Suprapubic skin (tissue), 4 donors: Measurements from ENCODE around the gene MIB1. TPM values are rescaled to one million over a fixed set of nuclear protein-coding genes. Genes with fewer than 3 reads are reported as not detected.
A peak's percentile ranks its signal among the peaks of the same experiment; 100 is the strongest.

Experiments used
- DNase-seq, 2 donors: peaks; one replicate each; pipeline ENCODE4 v3.0.0-alpha.2; 2019; ENCODE audit warnings: low spot score in 2 of 2
- H3K27ac ChIP-seq: fragments of 200-600 bp; sonication (generic); one replicate; pipeline ENCODE4 v1.5.1; 2019
- H3K27me3 ChIP-seq: fragments of 200-600 bp; sonication (generic); one replicate; pipeline ENCODE4 v1.5.1; 2019
- H3K36me3 ChIP-seq: fragments of 200-600 bp; sonication (generic); one replicate; pipeline ENCODE4 v1.5.1; 2019
- H3K4me1 ChIP-seq: fragments of 200-600 bp; sonication (generic); one replicate; pipeline ENCODE4 v1.5.1; 2019
- H3K4me3 ChIP-seq: fragments of 200-600 bp; sonication (generic); one replicate; pipeline ENCODE4 v1.5.1; 2019; ENCODE audit warnings: mild to moderate bottlenecking
- H3K9me3 ChIP-seq: fragments of 200-600 bp; sonication (generic); one replicate; pipeline ENCODE4 v1.5.1; 2019
- EP300 ChIP-seq: sonication (generic); formaldehyde crosslinking; IDR thresholded peaks from one replicate; pipeline ENCODE4 v1.6.1; 2017; ENCODE audit warnings: antibody characterized with exemption
- POLR2A ChIP-seq, 2 donors: fragments of 450-650 bp; IDR thresholded peaks; one replicate each; pipeline ENCODE4 v1.6.1; 2017; ENCODE audit warnings: antibody characterized with exemption in 2 of 2, mild to moderate bottlenecking in 2 of 2, moderate library complexity in 2 of 2
- POLR2AphosphoS5 ChIP-seq, 3 donors: sonication (generic); formaldehyde crosslinking; IDR thresholded peaks; one replicate each; pipeline ENCODE4 v1.6.1; 2017; ENCODE audit warnings: antibody characterized with exemption in 3 of 3
- WGBS: methylation state at CpG from one replicate; pipeline ENCODE4 v1.1.5; 2018; 5-methylcytosine and 5-hydroxymethylcytosine counted together
- total RNA-seq, 4 donors: library from RNA; depleted of rRNA; stranded (reverse); fragments of >200 nt; gene quantifications; one replicate each; pipeline ENCODE4 v1.1.0, GENCODE V29; 2016
- TF ChIP-seq, protein P1 (sequence below), 2 donors: fragments of 200-600 bp in 1 of 2; fragments of 450-650 bp in 1 of 2; sonication (generic) in 1 of 2; IDR thresholded peaks; one replicate each; pipeline ENCODE4 v1.5.1; 2016 to 2019; ENCODE audit warnings: antibody characterized with exemption in 2 of 2, mild to moderate bottlenecking in 1 of 2, moderate library complexity in 1 of 2

The MIB1 gene
- 10 to 100 TPM; 16.6 to 25.4 (median 24.1) TPM for total RNA-seq

DNA sequence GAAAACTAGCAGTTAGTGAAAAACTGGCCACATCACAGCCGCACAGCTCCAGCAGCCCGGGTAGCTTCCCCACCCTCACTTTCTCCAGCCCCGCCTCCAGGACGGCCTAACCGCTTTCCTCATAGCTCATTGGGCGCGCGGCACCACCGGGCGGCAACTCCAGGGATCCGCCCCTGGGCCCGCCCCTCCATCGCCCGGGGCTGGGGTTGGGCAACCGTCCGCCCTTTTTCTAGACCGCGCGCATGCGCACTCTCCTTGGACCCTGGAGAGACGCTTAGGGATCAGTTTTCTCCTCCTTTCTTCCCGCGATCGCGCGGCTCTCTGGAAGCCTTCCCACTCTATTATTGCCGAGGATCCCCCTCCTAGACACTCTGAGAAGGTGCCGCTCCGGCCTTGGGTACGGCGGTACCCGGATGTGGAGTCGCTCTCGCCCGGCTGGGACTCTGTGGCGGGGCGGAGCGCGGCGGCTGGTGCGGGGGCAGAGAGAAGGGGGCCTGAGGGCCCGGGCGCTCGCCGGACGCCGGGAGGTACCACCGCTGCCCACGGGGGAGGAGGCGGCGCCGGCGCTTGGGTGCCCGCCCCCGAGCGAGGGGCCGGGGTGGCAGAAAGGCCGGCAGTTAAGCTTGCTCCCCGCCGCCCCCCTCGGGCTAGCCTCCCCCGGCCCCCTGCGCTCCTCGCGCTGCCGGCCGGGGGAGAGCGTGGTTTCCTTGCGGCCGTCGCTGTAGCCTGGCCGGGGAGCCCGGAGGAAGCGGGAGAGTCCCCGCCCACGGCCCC lies at the start of gene MIB1:
Gene MIB1 (plus strand): TSS at position 255 of the 774 bp plus-strand sequence. CDS start 792 bp downstream, outside the sequence.
- Histone ChIP-seq H3K4me3 (peak within 1 kb of the TSS; percentile 96), H3K4me1 (peaks cover 24% of the 10 kb centered on the region), H3K9me3 (no peaks in the 10 kb centered on the region), H3K27ac (peak within 1 kb of the TSS; percentile 93), H3K36me3 (no peaks in the 10 kb centered on the region), H3K27me3 (no peaks in the 10 kb centered on the region)
- peak; percentile 98 for DNase-seq
- TF ChIP-seq, protein P1, sequence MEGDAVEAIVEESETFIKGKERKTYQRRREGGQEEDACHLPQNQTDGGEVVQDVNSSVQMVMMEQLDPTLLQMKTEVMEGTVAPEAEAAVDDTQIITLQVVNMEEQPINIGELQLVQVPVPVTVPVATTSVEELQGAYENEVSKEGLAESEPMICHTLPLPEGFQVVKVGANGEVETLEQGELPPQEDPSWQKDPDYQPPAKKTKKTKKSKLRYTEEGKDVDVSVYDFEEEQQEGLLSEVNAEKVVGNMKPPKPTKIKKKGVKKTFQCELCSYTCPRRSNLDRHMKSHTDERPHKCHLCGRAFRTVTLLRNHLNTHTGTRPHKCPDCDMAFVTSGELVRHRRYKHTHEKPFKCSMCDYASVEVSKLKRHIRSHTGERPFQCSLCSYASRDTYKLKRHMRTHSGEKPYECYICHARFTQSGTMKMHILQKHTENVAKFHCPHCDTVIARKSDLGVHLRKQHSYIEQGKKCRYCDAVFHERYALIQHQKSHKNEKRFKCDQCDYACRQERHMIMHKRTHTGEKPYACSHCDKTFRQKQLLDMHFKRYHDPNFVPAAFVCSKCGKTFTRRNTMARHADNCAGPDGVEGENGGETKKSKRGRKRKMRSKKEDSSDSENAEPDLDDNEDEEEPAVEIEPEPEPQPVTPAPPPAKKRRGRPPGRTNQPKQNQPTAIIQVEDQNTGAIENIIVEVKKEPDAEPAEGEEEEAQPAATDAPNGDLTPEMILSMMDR (IDR thresholded peaks at IDR 0.05) = no peak
- TF ChIP-seq POLR2A (IDR thresholded peaks at IDR 0.05) (peak in 1 of 2 donors; percentile 64), EP300 (no peak), POLR2AphosphoS5 (IDR thresholded peaks at IDR 0.05) (peak in 2 of 3 donors; percentile 53 to 79)
- 0% methylated on average over 17 of the region's 76 CpGs for WGBS

DNA sequence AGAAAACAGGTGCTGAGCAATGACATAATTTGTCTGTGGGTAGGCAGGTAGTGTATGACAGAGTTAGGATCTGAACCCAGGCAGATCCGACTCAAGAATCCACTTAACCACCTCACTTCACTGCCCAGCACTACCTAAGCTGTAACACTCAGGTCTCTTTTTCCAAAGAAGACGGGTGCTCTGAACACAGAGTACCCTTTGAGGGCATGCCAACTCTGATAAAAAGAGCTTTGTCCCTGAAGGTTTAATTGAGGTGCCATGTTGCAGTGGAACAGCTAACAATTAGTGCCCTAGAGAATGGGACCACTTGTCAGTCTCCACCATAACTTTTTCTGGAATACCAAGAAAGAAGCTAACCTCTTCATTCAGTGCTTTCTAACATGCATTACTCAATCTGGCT lies 47.3 kb upstream of the MIB1 start:
- 84% methylated on average over 2 of the region's 2 CpGs for WGBS
- H3K27me3 ChIP-seq = no peaks in the 10 kb centered on the region
- no peaks in the 10 kb centered on the region for H3K36me3 ChIP-seq
- H3K4me3 ChIP-seq = no peak overlapping the region
- H3K27ac ChIP-seq = no peak overlapping the region
- DNase-seq = no peak
- H3K4me1 ChIP-seq = no peaks in the 10 kb centered on the region
- H3K9me3 ChIP-seq = no peaks in the 10 kb centered on the region
- TF ChIP-seq EP300 (no peak), POLR2A (IDR thresholded peaks at IDR 0.05) (no peak), POLR2AphosphoS5 (IDR thresholded peaks at IDR 0.05) (no peak)
- TF ChIP-seq, protein P1 (IDR thresholded peaks at IDR 0.05) = no peak

DNA sequence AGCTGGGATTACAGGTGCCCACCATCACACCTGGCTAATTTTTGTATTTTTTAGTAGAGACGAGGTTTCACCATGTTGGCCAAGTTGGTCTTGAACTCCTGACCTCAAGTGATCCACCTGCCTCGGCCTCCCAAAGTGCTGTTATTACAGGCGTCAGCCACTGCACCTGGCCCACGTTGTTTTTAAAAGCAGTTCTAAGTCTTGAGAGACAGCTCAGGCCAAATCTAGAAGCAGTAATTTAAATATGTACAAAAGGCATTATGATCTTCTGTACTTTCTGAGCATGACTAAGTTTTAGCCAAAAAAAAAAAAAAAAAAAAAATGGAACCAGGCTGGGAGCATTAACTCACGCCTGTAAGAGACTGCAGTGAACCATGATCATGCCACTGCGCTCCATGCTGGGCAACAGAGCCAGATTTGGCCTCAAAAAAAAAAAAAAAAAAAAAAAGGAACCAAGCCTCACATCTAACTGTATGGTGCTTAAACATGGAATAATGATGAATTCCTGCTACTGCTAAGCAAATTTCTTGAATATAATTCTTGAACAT lies 40.0 kb upstream of the MIB1 start:
- peaks cover 22% of the 10 kb centered on the region for H3K4me1 ChIP-seq
- H3K36me3 ChIP-seq = no peaks in the 10 kb centered on the region
- no peaks in the 10 kb centered on the region for H3K9me3 ChIP-seq
- TF ChIP-seq, protein P1 (IDR thresholded peaks at IDR 0.05) = no peak
- no peak for TF ChIP-seq POLR2A (IDR thresholded peaks at IDR 0.05)
- no peak for TF ChIP-seq EP300
- TF ChIP-seq POLR2AphosphoS5 (IDR thresholded peaks at IDR 0.05) = no peak
- WGBS = 91% methylated on average over 6 of the region's 6 CpGs
- H3K27ac ChIP-seq = no peak overlapping the region
- no peaks in the 10 kb centered on the region for H3K27me3 ChIP-seq
- no peak overlapping the region for H3K4me3 ChIP-seq
- no peak for DNase-seq

DNA sequence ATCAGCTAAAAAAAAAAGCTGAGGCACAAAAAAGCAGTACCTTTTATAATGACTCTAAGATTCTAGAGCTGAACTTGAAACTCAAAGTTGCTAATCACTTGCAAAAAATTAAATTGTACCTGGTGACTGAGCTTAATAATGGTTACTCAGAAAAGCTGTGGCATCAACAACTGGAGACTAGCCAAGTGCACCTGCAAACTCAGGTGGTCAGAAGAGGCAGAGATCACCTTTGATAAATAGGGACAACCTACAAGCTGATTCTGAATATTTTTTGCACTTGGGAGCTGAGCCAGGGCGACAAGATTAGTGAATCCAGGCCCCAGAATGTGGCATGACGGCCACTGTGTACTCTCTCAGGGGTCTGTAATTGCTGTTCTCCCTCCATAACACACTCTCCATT lies 39.0 kb upstream of the MIB1 start:
- TF ChIP-seq, protein P1 (IDR thresholded peaks at IDR 0.05) = no peak
- TF ChIP-seq POLR2AphosphoS5 (IDR thresholded peaks at IDR 0.05) = no peak
- TF ChIP-seq EP300 = no peak
- no peak for TF ChIP-seq POLR2A (IDR thresholded peaks at IDR 0.05)
- WGBS = 92% methylated on average over 2 of the region's 2 CpGs
- Histone ChIP-seq H3K4me3 (no peak overlapping the region), H3K27me3 (no peaks in the 10 kb centered on the region), H3K4me1 (peaks cover 23% of the 10 kb centered on the region), H3K27ac (no peak overlapping the region), H3K36me3 (no peaks in the 10 kb centered on the region), H3K9me3 (no peaks in the 10 kb centered on the region)
- no peak for DNase-seq

DNA sequence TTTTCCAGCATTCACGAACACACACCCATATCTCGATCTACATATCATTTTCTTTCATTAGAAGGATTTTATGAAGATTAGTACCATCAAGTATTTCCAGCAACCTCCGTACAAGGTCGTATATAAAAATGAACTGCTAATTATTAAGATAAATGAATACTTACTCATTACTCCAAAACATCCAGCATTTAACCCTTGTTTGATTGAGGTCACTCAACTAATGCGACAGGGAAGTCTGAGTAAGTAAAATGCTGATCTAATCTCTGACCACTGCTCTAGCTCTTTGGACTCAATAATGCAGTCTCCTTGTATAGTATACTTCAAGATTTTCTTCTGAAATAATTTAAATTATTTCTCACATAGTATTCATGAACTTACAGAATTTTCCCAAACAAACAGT lies 38.0 kb upstream of the MIB1 start:
- TF ChIP-seq POLR2AphosphoS5 (IDR thresholded peaks at IDR 0.05) (no peak), EP300 (no peak), POLR2A (IDR thresholded peaks at IDR 0.05) (no peak)
- TF ChIP-seq, protein P1 (IDR thresholded peaks at IDR 0.05) = no peak
- Histone ChIP-seq H3K4me3 (peak overlapping the region; percentile 92), H3K9me3 (no peaks in the 10 kb centered on the region), H3K36me3 (no peaks in the 10 kb centered on the region), H3K27me3 (no peaks in the 10 kb centered on the region), H3K4me1 (peaks cover 23% of the 10 kb centered on the region), H3K27ac (no peak overlapping the region)
- 65% methylated on average over 5 of the region's 5 CpGs for WGBS
- DNase-seq = no peak
